ENCODE measurements around the gene ERAP2.
"Not testable (repeated sequence)": the region's sequence is repeated elsewhere in the genome, so short reads cannot be mapped to it uniquely, and the experiment has no call there.

ERAP2 gene

DNA sequence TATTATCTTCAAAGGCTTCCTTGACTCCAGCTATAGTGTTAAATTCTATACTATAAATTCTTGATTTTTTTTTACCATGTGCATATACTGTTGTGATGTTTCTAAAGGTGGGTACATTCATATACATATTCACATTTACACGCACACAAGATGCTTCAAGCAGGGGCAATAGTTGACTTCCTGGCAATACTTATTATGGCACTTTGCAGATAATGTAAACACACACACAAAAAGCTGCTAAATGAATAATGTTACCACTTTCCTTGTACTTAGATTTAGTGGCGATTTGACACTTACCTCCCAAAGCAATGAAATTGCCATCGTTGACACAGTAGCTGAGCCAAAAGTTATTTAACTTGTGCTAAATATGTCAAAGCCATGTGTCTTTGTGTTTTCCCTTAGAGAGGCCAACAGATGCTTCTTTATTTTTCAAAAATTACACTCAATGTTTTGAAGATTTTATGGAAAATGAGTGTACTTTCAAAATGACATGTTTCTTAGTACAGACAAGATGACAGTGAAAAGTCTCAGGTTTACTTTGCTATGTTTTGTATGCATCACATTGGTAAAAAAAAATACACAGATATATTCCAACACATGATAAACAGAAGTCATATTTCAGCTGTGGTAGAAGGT is 12.2 kb upstream of the ERAP2 start:
- DNase-seq (ENCODE audit: low spot score), result no peak

GRCh38 chr5:96864922-96865530 is 11.3 kb upstream of the ERAP2 start:
- DNase-seq (ENCODE audit: low spot score), result no peak

GRCh38 chr5:96868603-96869371 is 7.5 kb upstream of the ERAP2 start:
- peak; percentile 33 for DNase-seq (ENCODE audit: low spot score)

GRCh38 chr5:96869372-96869641 is 7.0 kb upstream of the ERAP2 start:
- DNase-seq (ENCODE audit: low spot score), result no peak

DNA sequence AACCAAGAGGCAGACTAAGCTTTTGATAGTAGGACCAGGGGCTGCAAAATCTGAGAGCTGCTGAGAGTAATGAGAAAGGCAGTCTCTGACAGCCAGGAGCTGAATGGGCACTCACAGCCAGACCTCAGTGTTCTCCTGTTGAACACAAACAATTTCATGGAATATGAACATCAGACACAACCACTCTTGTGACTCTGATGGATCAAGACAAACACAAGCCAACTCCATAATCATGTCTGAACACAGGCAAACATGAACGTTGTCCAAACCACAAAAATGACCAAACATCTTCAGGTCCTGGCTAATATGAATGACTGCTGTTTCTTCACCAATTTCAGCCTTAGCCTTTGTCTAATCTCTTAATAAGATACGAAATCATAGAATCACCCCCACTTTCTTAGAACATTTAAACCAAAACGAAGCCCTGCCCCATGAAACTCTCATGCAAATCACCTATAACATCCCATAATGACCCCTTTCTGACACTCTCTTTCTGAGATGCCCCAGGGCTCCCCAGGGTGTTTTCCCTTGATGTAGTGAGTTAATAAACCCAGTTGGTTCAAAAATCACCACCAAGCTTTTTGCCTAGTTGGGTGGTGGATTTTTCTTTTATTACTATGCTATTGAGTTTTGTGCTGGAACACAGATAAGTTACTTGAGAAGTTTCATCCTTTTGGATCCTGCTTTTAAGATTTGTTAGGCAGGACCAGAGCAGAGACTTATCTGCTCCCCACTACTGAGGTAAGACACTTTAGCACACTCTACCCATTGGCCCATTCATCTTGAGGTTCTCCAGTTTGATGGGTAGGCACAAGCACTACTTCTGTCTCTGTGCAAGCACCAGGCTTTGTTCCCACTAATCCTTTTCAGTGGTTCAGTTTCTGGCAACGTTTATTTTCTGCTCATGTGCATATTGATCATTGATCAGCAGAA is 5.9 kb upstream of the ERAP2 start:
- DNase-seq (ENCODE audit: low spot score), result no peak

DNA sequence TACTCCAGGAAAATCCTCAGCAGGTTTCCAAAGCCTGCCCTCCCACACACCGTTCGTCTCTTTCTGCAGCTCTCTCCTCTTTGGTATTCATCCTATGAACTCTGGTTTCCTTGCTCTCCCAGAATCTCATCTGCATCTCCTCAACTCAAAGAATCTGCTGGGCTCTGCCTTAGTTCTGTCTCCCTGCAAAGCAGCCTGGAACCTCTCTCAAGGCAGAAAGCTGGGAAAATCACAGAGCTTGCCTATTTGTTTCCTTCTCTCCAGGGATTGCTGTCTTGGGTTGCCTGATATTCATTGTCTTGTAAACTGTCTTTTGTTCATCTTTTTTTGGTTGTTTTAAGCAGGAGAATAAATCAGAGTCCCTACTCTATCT is 5.3 kb upstream of the ERAP2 start:
- DNase-seq (ENCODE audit: low spot score), result no peak

DNA sequence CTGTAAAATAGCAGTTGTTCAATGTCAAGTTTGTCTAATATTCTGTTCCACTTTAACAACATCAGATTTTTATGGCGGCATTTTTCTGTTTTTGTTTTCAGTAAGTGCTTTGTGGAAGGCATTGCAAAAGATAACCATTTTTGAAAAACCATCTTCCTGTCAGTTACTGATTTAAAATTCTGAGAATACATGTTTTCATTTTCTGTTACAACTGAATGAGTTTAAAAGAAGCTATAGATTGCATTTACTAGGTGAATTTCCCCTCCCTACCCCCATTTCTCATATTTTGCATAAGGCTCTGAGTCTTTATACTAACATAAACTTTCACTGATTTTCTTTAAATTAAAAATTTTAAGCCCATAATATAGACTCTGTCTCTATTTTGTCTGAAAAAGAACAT is 4.6 kb upstream of the ERAP2 start:
- no peak for DNase-seq (ENCODE audit: low spot score)

- no peak for DNase-seq (ENCODE audit: low spot score)
Measured at GRCh38 chr5:96873449-96873848, 2.9 kb upstream of the ERAP2 start.

- DNase-seq (ENCODE audit: low spot score), result no peak
Measured at GRCh38 chr5:96874631-96875030, 1.7 kb upstream of the ERAP2 start.

- no peak for DNase-seq (ENCODE audit: low spot score)
Measured at GRCh38 chr5:96875791-96876291, 459 bp upstream of the ERAP2 start.

- DNase-seq (ENCODE audit: low spot score), result not testable (repeated sequence)
Measured at GRCh38 chr5:96876977-96877469, 723 bp downstream of the ERAP2 start.

- DNase-seq (ENCODE audit: low spot score), result no peak
Measured at GRCh38 chr5:96879665-96880064, 3.4 kb downstream of the ERAP2 start.

DNA sequence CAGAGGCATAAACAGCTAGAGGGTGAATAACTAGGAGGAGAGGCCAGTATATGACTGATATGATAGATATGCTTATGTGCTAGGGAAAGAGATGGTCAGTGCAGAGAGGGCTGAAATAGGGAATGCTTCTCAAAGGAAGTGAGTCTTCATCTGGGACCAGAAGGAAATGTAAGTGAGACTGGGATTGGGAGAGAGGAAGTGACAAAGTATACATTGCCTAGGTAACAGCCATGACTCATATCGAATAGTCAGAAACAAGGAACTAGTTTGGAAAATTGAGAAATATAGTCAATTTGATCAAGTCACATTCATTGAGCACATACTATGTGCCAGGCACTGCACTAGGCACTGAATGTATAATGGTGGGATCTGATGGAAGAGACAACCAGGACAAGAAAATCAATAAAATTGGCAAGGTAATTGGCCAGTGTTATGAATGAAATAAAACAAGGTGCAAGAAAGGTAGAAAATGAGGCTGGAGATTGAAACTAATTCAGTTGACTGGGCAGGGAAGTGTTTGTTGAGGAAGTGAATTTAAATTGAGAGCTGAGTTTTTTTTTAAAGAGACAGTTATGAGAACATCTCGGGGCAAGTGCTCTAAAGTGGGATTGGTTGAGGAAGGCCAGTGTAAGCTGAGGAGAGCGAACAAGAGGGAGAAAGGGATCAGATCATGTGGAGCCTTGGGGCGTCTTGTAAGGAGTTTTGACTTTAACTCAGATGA is 4.3 kb downstream of the ERAP2 start:
- DNase-seq (ENCODE audit: low spot score), result no peak

DNA sequence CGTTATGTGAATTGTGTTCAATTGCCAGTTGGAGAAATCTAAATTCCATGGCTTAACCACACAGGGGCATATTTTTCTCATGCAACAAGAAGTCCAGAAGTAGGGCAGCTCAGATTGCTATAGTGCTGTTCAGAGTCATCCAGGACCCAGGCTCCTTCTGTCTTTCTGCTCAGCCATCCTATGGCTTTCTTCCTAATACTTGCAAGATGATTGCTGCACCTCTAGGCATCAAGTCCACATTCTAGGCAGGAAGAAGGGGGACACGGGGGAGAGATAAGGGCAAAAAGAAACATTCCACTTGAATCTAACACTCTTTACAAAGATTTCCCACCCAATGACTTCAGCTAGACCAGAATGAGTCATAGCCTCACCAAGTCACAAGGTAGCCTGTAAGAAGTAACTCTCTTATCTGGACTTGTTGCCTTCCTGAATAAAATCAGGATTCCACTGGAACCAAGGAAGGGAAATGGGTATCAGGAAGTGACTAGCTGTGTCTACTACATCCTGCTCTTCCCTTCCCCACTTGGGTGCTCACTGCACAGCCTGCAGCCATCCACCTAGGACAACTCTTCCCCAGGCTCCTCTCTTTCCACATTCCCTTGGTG is 5.3 kb downstream of the ERAP2 start:
- DNase-seq (ENCODE audit: low spot score), result no peak

DNA sequence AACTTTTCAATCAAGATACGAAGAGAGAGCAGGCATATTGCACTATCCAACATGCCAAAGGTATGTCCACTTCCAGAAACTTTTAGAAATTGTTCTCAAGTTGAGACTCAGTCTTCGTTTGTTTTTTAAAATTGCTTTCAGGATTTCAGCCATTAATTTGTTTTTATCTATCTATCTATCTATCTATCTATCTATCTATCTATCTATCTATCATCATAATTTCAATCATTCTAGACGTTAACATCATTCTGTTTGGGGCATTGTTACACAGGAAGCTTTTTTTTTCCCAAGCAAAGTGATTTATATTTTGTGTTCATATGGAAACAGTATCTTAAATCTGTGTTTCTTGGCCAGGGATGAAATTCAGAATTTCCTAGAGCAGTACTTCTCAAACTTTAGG is 7.6 kb downstream of the ERAP2 start:
- no peak for DNase-seq (ENCODE audit: low spot score)

GRCh38 chr5:96884995-96885394 is 8.7 kb downstream of the ERAP2 start:
- DNase-seq (ENCODE audit: low spot score), result no peak

GRCh38 chr5:96885518-96886338 is 9.4 kb downstream of the ERAP2 start:
- DNase-seq (ENCODE audit: low spot score), result no peak

- DNase-seq (ENCODE audit: low spot score), result no peak
Measured at GRCh38 chr5:96893342-96893741, 17.0 kb downstream of the ERAP2 start.

DNA sequence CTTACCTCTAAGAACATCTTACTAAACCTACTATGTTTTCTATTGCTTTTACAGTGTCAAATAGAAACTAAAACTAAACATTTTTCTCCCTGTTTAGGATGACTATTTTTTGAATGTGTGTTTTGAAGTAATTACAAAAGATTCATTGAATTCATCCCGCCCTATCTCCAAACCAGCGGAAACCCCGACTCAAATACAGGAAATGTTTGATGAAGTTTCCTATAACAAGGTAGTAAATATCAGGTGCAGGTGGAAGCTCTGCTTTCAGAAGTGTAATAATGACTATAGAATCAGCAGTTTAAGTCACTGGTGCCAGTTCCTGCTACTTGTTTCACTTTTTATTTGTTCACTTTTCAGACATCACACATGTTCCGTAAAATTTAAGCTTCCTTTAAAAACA is 20.0 kb downstream of the ERAP2 start:
- no peak for DNase-seq (ENCODE audit: low spot score)

DNA sequence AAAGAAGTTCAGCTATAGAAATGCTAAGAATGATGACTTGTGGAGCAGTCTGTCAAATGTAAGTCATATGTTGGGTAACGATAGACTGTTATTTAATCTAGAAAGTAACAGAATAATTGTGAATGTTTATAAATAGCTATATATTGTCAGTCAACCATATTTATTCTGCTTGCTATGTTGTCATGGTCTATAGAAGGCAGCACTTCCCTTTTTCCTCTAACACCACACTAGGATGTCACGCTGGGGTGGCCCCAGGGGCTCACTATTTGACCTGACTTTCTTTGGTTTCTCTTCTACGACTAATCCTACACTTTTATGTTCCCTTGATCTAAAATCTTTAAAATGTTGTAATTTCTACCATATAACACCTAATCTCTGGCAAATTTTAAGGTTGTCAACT is 20.5 kb downstream of the ERAP2 start:
- DNase-seq (ENCODE audit: low spot score), result no peak
